Mesenchymal stem cell (in vitro differentiated cells and primary cell): ENCODE measurements around the gene ANXA8L1.
"Not testable (repeated sequence)": the region's sequence is repeated elsewhere in the genome, so short reads cannot be mapped to it uniquely, and the experiment has no call there.

Experiments
- DNase-seq: peaks from one replicate; pipeline ENCODE4 v3.0.0-alpha.2; 2013
- H2AFZ ChIP-seq: one replicate; pipeline ENCODE4 v1.6.1; 2013; ENCODE audit warnings: low read depth, mild to moderate bottlenecking, control low read depth, inconsistent platforms, low read length, moderate library complexity
- H2AK5ac ChIP-seq: 2 replicates; pipeline ENCODE4 v1.6.1; 2013; ENCODE audit warnings: low read length, moderate library complexity, mild to moderate bottlenecking, inconsistent platforms; ENCODE audit not compliant: severe bottlenecking
- H2BK120ac ChIP-seq: one replicate; pipeline ENCODE4 v1.6.1; 2013; ENCODE audit warnings: low read depth, mild to moderate bottlenecking, inconsistent platforms, low read length, moderate library complexity
- H2BK12ac ChIP-seq, 2 experiments: one replicate each; pipeline ENCODE4 v1.6.1; 2013; ENCODE audit warnings: inconsistent platforms in 2 of 2, low read length in 2 of 2, mild to moderate bottlenecking in 2 of 2, moderate library complexity in 2 of 2, control low read depth in 1 of 2
- H2BK15ac ChIP-seq: one replicate; pipeline ENCODE4 v1.6.1; 2013; ENCODE audit warnings: mild to moderate bottlenecking, low read depth, inconsistent platforms; ENCODE audit not compliant: poor library complexity, severe bottlenecking
- H2BK5ac ChIP-seq: 2 replicates; pipeline ENCODE4 v1.6.1; 2013; ENCODE audit warnings: low read depth, mild to moderate bottlenecking, low read length, control low read depth, inconsistent platforms; ENCODE audit not compliant: poor library complexity, severe bottlenecking
- H3K14ac ChIP-seq, 2 experiments: one replicate each; pipeline ENCODE4 v1.6.1; 2013; ENCODE audit warnings: inconsistent platforms in 2 of 2, low read length in 2 of 2, control low read depth in 1 of 2, mild to moderate bottlenecking in 1 of 2, moderate library complexity in 1 of 2
- H3K18ac ChIP-seq, 2 experiments: one replicate each; pipeline ENCODE4 v1.6.1; 2013; ENCODE audit warnings: inconsistent platforms in 2 of 2, low read length in 2 of 2, control low read depth in 1 of 2, low read depth in 1 of 2, mild to moderate bottlenecking in 1 of 2
- H3K23ac ChIP-seq, 2 experiments: one replicate each; pipeline ENCODE4 v1.6.1; 2013; ENCODE audit warnings: inconsistent platforms in 2 of 2, low read length in 2 of 2, mild to moderate bottlenecking in 2 of 2, moderate library complexity in 2 of 2, control low read depth in 1 of 2
- H3K27ac ChIP-seq: 2 replicates; pipeline ENCODE4 v1.5.1; 2013; ENCODE audit warnings: mild to moderate bottlenecking, moderate library complexity, low read length, control low read depth, inconsistent platforms; ENCODE audit not compliant: poor library complexity, severe bottlenecking
- H3K27me3 ChIP-seq, 2 experiments: 2 replicates each; pipeline versions ENCODE4 v1.6.1 to v1.7.0; 2013; ENCODE audit warnings: low read length in 2 of 2, mild to moderate bottlenecking in 2 of 2, moderate library complexity in 2 of 2, control low read depth in 1 of 2, inconsistent platforms in 1 of 2; ENCODE audit not compliant: control insufficient read depth in 1 of 2, insufficient read depth in 1 of 2
- H3K36me3 ChIP-seq, 2 experiments: 2 replicates each; pipeline versions ENCODE4 v1.6.1 to v1.7.0; 2013; ENCODE audit warnings: low read length in 2 of 2, control low read depth in 1 of 2, inconsistent platforms in 1 of 2, low read depth in 1 of 2, mild to moderate bottlenecking in 1 of 2; ENCODE audit not compliant: insufficient read depth in 2 of 2, control insufficient read depth in 1 of 2
- H3K4ac ChIP-seq, 2 experiments: one replicate each; pipeline ENCODE4 v1.6.1; 2013; ENCODE audit warnings: inconsistent platforms in 2 of 2, low read length in 2 of 2, mild to moderate bottlenecking in 2 of 2, moderate library complexity in 2 of 2, control low read depth in 1 of 2, low read depth in 1 of 2
- H3K4me1 ChIP-seq: 2 replicates; pipeline ENCODE4 v1.6.1; 2013; ENCODE audit warnings: low read depth, low read length, control low read depth; ENCODE audit not compliant: control insufficient read depth, insufficient read depth
- H3K4me2 ChIP-seq: 2 replicates; pipeline ENCODE4 v1.6.1; 2013; ENCODE audit warnings: low read length, mild to moderate bottlenecking, inconsistent platforms; ENCODE audit not compliant: poor library complexity, severe bottlenecking
- H3K4me3 ChIP-seq, 2 experiments: 2 replicates each; pipeline versions ENCODE4 v1.5.1 to v1.7.0; 2013; ENCODE audit warnings: low read length in 2 of 2, mild to moderate bottlenecking in 2 of 2, control low read depth in 1 of 2, low read depth in 1 of 2; ENCODE audit not compliant: insufficient read depth in 1 of 2
- H3K79me1 ChIP-seq: replicated peaks from 2 replicates; pipeline ENCODE4 v1.6.1; 2013; ENCODE audit warnings: mild to moderate bottlenecking, control low read depth, low read length, inconsistent platforms; ENCODE audit not compliant: poor library complexity, severe bottlenecking
- H3K9ac ChIP-seq: 2 replicates; pipeline ENCODE4 v1.7.0; 2013; ENCODE audit warnings: mild to moderate bottlenecking, low read length, moderate library complexity
- H3K9me3 ChIP-seq: 2 replicates; pipeline ENCODE4 v1.7.0; 2013; ENCODE audit warnings: mild to moderate bottlenecking, low read length; ENCODE audit not compliant: control insufficient read depth
- H4K8ac ChIP-seq: one replicate; pipeline ENCODE4 v1.6.1; 2013; ENCODE audit warnings: inconsistent platforms, mild to moderate bottlenecking, low read length, moderate library complexity
- H4K91ac ChIP-seq: one replicate; pipeline ENCODE4 v1.6.1; 2013; ENCODE audit warnings: mild to moderate bottlenecking, low read length, inconsistent platforms
- WGBS: methylation state at CpG from one replicate; pipeline ENCODE4 v1.1.7; 2013; ENCODE audit warnings: mixed read lengths; 5-methylcytosine and 5-hydroxymethylcytosine counted together

ANXA8L1 gene

GRCh38 chr10:46411123-46411522, 35.5 kb downstream of the ANXA8L1 start:
- not testable (repeated sequence) for H2BK120ac ChIP-seq, H2BK12ac ChIP-seq, H3K4me3 ChIP-seq, H3K9me3 ChIP-seq, H3K4me1 ChIP-seq, H2AK5ac ChIP-seq, H4K8ac ChIP-seq, H3K27ac ChIP-seq, H3K27me3 ChIP-seq, H3K14ac ChIP-seq, H3K79me1 ChIP-seq, DNase-seq, H3K4me2 ChIP-seq, H3K9ac ChIP-seq, H3K18ac ChIP-seq, H3K36me3 ChIP-seq, H3K4ac ChIP-seq, H2AFZ ChIP-seq, H2BK5ac ChIP-seq, H4K91ac ChIP-seq, H2BK15ac ChIP-seq, H3K23ac ChIP-seq

- H3K9me3 ChIP-seq, H3K79me1 ChIP-seq, H3K9ac ChIP-seq, H2BK15ac ChIP-seq, H2BK5ac ChIP-seq, H3K27me3 ChIP-seq, H3K4ac ChIP-seq, H3K4me3 ChIP-seq, H3K4me1 ChIP-seq, H4K91ac ChIP-seq, H3K4me2 ChIP-seq, H2BK12ac ChIP-seq, H2AK5ac ChIP-seq, H2AFZ ChIP-seq, H2BK120ac ChIP-seq, H3K18ac ChIP-seq, H3K14ac ChIP-seq, H3K23ac ChIP-seq, H3K27ac ChIP-seq, H4K8ac ChIP-seq, DNase-seq, H3K36me3 ChIP-seq: not testable (repeated sequence)
- no CpG with 5 or more reads among the region's 5 CpGs for WGBS
Observed at GRCh38 chr10:46412665-46413064, 37.1 kb downstream of the ANXA8L1 start.

- DNase-seq, H2AK5ac ChIP-seq, H3K9ac ChIP-seq, H3K23ac ChIP-seq, H2BK5ac ChIP-seq, H3K4me2 ChIP-seq, H2BK15ac ChIP-seq, H2BK12ac ChIP-seq, H2AFZ ChIP-seq, H4K8ac ChIP-seq, H3K14ac ChIP-seq, H4K91ac ChIP-seq, H3K9me3 ChIP-seq, H3K27ac ChIP-seq, H3K36me3 ChIP-seq, H3K4ac ChIP-seq, H3K27me3 ChIP-seq, H3K4me1 ChIP-seq, H3K79me1 ChIP-seq, H3K18ac ChIP-seq, H3K4me3 ChIP-seq, H2BK120ac ChIP-seq: not testable (repeated sequence)
- 94% methylated on average over 3 of the region's 6 CpGs for WGBS
Observed at GRCh38 chr10:46415291-46415690, 39.7 kb downstream of the ANXA8L1 start.

GRCh38 chr10:46418283-46418682, 42.7 kb downstream of the ANXA8L1 start:
- WGBS = no CpG with 5 or more reads among the region's 7 CpGs
- DNase-seq, H3K18ac ChIP-seq, H3K23ac ChIP-seq, H3K79me1 ChIP-seq, H2AFZ ChIP-seq, H3K9me3 ChIP-seq, H2BK15ac ChIP-seq, H2AK5ac ChIP-seq, H3K9ac ChIP-seq, H3K4me1 ChIP-seq, H3K27me3 ChIP-seq, H4K8ac ChIP-seq, H2BK120ac ChIP-seq, H3K4ac ChIP-seq, H3K27ac ChIP-seq, H4K91ac ChIP-seq, H3K4me3 ChIP-seq, H2BK5ac ChIP-seq, H2BK12ac ChIP-seq, H3K36me3 ChIP-seq, H3K4me2 ChIP-seq, H3K14ac ChIP-seq: not testable (repeated sequence)
